Heart left ventricle (tissue), 13 donors: ENCODE results near the gene RBMS1.

Source experiments
- CTCF ChIP-seq, 12 donors: fragments of 200-600 bp; sonication (generic) in 4 of 12; IDR thresholded peaks; one replicate each; pipeline versions ENCODE4 v1.5.0 to v1.8.0; 2018 to 2022; ENCODE audit warnings: antibody characterized with exemption in 12 of 12, mild to moderate bottlenecking in 5 of 12
- POLR2A ChIP-seq, 2 donors: fragments of 450-650 bp; IDR thresholded peaks; one replicate each; pipeline ENCODE4 v1.6.1; 2017; ENCODE audit warnings: antibody characterized with exemption in 2 of 2, mild to moderate bottlenecking in 2 of 2, moderate library complexity in 2 of 2
- donor health status: ischemic (EF 13 %, LVEDD 7.1; RV severe dilation, severe dysfunction).
- donor health status: DM: no; HTN: yes; CAD: no.
- donor health status: DM: no; HTN: no; CAD: no.
- donor health status: ischemic (EF 25% LVEDD 6.9; RV normal size, moderate dysfunction).
- donor health status: ischemic (EF 25% LVEDD 5.7; RV mildly dilated, moderate dysfunction).
- donor health status: ischemic (EF 35%, LVEDD 5.7; RV mildly dilated, moderate dysfunction).
- donor health status: nonischemic (EF 11% LVEDD 7.7; RV severe dilation, severe dysfunction).
- donor health status: DM: yes; HTN: yes; CAD: no.
- donor health status: PGD.
- donor health status: ischemic (EF 29% LVEDD 5.4; RV normal size, mild dysfunction).
- donor health status: nonischemic (EF 23%, LVEDD 6.1; RV moderate dilation, normal function).

GRCh38 chr2:160477032-160477431, 16.6 kb downstream of the RBMS1 start:
- TF ChIP-seq POLR2A (IDR thresholded peaks at IDR 0.05), result no peak
- no peak for TF ChIP-seq CTCF (IDR thresholded peaks at IDR 0.05)
